IPS DF 4.7 (cell line): ENCODE results near the gene SLC6A3.

Experiments used
- DNase-seq: peaks from one replicate; pipeline ENCODE4 v3.0.0-alpha.2; 2013; ENCODE audit warnings: low spot score; ENCODE audit errors: extremely low read depth

The SLC6A3 gene

GRCh38 chr5:1390861-1391600, 54.2 kb downstream of the SLC6A3 start:
- DNase-seq: no peak

DNA sequence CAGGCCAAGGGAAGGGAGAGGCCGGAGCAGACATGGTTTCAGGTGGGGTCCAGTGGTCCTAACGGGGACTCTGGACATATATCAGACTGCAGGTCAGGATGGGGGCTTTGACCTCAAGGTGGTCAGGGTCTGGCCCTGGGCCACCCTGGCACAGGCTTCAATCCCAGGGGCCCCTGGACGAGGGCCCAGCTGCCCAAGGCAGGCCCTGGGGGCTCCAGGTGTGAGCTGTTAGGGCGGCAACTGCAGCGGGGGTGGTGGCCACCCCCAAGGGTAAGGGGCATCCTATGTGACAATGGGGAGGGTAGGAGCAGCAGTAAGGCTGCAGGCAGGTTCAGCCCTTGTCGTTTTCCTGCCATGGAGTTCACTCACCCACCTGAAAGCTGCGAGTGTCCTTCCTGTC, 54.9 kb downstream of the SLC6A3 start:
- DNase-seq: no peak

DNA sequence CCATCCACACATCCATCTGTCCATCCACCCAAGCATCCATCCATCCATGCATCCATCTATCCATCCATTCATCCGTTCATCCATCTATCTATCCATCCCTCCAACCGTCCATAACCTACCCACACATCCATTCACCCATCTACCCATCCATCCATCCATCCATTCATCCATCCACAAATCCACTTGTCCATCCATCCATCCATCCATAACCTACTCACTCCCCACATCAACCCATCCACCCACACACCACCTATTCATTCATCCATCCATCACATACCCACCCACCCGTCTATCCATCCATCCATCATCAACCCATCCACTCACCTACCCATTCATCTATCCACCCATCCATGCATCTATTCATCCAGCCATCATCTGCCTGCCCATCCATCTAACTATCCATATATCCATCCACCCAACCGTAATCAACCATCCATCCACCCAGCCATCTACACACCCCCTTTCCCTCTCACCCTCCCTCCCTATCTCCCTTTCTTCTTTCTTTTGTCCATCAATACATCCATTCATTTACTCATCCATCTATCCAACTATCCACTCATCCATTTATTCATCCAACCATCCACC, 56.8 kb downstream of the SLC6A3 start:
- DNase-seq: no peak

DNA sequence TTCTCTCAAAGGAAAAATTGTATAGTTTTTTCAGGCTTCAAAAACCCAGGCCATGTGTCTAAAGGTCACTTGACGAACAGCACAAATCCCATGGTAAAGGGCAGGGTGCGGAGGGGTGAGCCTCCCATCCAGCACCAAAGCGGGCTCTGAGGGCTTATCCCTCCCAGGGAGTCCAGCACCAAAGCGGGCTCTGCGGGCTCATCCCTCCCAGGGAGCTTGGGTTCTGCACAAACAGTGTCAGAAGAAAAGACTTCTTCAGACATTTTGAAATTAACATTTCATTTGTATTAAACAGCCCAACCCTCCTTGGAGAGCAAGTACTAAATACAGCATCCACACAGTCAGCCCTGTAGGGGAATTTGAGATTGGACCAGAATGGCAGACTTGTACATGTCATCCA, 57.4 kb downstream of the SLC6A3 start:
- DNase-seq: no peak

DNA sequence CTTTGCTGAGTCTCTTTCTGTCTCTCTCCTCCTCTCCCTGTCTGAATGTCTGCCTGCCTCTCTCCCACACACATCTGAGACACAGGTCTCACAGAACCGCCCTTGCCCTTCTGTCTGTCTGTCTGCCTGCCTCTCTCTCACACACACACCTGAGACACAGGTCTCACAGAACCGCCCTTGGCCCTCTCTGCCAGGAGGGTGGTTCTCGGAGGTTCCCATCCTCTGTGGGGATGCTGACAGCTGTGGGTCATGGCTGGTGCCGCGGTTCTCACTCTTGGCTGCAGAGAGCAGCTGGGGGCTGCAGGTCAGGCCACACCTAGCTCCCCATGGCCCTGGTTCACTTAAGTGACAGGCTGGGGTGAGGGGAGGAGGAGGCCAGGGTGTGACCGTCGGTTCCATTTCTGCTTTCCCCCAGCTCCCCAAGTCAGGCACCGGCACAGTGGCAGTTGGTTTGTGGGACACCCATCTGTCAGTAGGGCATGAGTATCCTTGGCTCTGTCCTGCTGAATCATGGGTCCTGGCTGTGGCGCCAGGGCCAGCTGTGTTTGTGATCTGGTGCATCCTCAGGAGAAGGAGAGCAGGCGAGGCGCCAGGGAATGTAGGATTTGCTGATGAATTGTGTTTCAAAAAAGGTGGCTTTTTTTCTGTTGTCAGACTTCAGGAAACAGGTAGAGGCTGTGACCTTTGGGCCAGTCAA, 58.0 kb downstream of the SLC6A3 start:
- no peak for DNase-seq

DNA sequence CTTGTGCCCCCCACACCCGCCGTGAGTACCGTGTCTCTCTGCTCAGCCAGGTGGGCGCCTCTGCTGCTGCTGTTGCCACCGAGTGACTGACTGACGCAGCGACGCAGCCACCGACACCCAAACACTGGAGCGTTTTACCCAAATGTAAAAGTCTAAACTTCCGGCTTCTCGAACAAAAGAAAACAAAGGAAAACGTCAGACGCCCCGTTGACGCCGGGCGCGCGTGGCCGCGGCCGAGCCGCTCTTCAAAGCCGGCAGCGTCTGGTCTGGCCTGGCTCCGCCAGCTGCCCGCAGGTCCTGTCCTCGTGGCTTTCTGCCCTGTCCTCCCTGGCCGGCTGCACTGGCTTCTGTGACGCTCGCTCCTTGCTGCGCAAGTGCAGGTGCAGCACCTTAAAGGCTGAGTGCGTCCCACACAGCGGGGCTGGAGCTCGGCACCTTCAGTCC, 58.9 kb downstream of the SLC6A3 start:
- DNase-seq: no peak

DNA sequence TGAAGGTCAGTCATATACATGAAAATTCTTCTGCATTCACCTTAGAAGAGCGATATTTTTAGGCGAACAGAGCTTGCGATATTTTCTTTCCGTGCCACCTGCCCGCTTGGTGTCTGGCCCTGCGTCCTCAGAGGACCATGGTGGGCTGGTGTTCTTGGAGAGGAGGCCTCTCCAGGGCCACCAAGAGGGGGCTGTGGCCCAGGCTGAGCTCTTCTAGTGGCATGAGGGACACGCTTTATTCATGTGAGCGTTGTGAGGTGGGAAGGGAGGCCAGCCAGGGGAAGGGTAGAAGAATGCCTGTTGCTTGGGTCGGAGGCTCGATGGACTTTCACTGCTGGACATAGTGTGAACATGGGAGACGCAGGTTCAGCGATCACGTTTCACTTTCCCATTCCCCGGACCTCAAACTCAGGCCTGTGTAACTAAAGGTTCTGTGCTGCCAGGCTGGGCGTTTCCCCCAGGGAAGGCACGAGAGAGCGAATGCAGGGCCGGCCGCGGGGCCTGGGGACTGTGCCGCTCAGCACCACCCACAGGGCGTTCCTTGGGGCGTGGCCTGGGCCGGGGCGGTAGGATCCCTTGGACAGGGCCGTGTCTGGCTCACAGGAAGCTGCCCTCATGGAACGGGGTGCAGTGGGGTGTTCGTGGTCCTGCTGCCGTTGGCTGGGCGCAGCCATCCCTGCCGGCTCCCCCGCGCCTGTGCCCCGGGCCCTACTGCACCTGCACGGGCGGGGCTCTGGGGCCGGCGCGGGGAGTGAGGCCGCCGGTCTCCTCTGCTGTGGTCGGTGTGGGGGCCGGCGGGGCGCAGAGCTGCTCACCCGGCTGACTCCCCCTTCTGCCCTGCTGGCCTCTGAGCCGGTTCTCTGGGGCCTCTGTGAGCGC, 59.6 kb downstream of the SLC6A3 start:
- DNase-seq: no peak

- DNase-seq: no peak
These were observed 60.7 kb downstream of the SLC6A3 start for GRCh38 chr5:1384521-1384920.

- no peak for DNase-seq
These were observed 61.3 kb downstream of the SLC6A3 start for GRCh38 chr5:1383886-1384401.

DNA sequence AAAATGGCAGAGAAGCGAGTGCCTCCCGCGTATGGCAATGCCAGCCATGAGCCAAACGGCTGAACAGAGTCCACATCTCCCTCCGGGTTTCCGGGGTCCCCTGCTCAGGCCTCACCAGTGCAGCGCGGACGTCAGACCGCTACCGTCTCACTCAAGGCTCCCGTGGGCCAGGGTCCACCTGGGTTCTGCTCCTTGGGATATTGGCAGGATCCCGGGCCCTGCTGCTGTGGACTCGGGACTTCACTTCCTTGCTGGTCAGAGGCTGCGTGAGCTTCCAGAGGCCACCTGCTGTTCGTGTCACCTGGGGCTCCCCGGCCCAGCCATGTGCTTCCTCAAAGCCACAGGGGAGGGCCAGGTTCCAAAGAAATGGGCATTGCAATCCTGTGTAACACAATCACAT, 61.9 kb downstream of the SLC6A3 start:
- no peak for DNase-seq

DNA sequence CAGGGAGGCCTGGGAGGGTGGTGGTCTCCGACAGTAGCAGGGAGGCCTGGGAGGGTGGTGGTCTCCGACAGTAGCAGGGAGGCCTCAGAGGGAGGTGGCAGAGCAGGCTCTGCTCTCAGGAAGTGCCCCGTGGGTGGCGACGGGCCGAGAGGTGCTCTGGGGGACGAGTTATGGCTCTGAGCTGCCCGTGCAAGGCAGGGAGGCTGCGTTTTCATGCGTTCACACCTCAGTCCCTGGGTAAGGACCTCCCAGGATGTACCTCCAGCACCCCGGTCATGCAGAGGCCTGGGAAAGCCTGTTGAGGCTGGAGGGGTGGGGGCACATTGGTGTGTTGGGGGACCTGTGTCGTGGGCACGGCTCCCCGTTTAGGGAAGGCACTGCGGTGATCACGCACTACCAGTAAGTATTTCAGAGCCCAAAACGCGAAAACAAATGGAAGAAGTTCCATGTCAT, 63.0 kb downstream of the SLC6A3 start:
- no peak for DNase-seq

- no peak for DNase-seq
These were observed 63.6 kb downstream of the SLC6A3 start for GRCh38 chr5:1381370-1382247.

DNA sequence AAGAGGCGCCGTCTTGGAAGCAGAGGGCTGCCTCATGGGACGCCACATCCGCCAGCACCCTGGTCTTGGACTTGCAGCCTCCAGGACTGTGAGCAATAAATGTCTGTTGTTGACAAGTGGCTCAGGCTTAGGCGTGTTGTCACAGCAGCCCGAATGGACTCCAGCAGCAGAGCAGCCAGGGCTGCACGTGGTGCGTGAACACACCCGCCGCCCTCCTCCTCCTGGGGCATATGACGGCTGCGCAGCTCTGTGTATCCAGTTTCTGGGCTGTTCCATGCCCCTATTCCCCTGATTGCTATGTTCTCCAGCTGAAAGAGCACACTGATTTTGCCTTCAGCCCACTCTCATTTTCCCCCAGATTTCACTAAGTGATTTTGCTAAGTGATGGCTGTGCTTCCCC, 64.3 kb downstream of the SLC6A3 start:
- no peak for DNase-seq

- DNase-seq: no peak
These were observed 65.0 kb downstream of the SLC6A3 start for GRCh38 chr5:1380011-1380817.

- DNase-seq: no peak
These were observed 66.2 kb downstream of the SLC6A3 start for GRCh38 chr5:1378866-1379659.

DNA sequence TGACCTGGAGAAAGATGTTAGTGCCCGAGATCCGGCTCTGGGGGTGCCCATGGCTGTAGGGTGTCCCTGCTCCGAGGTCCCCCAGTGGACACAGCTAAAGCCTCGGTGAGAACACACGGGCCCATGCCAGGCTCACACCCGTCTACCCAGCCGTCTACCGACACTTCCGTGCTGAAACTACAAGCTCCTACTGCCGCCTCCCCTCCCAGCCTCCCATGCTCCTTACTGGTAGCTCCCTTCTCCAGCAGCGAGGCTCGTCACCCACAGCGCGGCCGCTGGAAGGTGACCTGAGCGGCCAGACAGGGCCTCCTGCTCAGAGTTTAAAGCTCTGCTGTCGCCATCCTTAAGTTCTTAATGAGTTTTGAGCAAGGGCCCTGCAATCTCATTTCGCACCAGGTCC, 67.1 kb downstream of the SLC6A3 start:
- DNase-seq: no peak

- DNase-seq: no peak
These were observed 68.3 kb downstream of the SLC6A3 start for GRCh38 chr5:1376981-1377380.

DNA sequence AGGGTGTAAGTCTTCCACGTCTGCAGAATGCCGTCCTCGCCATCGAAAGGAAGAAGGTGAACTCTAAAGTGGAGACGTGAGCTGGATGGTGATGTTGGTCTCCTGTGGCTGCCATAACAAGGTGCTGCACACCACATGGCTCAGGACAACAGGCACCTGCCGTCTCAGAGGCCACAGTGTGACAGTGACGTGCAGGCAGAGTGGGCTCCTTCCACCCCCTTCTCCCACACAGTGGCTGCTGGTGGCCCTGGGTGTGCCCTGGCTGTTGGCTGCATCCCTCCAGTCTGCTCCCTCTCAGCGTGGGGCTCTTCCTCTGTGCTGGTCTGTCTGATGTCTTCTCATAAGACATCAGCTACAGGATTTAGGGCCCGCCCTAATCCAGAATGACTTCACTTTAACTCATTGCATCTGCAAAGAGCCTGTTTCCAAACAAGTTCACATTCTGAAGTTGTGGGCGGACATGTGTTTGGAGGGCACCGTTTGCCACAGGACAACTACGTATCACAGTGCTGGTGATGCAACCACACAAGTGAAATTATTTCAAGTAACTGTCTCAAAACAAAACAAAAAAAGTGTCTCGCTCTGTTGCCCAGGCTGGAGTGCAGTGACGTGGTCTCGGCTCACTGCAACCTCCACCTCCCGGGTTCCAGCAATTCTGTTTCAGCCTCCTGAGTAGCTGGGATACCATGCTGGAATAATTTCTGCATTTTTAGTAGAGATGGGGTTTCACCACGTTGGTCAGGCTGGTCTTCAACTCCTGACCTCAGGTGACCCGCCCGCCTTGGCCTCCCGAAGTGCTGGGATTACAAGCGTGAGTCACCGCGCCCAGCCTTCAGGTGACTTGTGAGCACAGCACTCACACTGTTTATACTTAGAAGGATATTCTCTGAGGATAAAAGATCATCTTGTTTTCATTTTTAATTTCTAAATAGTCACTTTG, 69.1 kb downstream of the SLC6A3 start:
- DNase-seq: no peak
